Stimulated activated CD8-positive, alpha-beta memory T cell treated with anti-CD3 and anti-CD28 coated beads, Interleukin-15, amount 100 ng/mL, for 4 hours (primary cell): ENCODE results near the gene WWOX.

Experiments used
- DNase-seq, 2 donors: peaks; one replicate each; pipeline ENCODE4 v3.0.0-alpha.2; 2020; ENCODE audit warnings: low read depth in 2 of 2

Gene WWOX

DNA sequence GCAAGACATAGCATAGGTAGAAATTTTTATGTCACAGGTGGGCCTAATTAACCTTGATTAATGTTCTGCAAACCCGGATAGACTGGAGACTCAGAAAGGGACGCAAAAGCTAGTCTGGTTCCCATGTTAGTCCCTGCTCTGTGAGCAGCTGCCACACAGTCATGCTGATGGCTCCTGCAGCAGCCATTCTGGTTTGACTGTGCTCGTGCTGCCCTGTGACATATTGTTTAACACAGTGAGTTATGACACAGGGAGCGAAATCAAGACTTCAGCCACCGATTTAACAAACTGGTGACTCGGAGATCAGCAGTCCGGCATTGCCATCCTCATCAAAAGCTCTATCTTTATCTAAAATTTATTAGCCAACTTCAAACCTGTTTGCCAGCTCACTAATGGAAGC, 169.8 kb downstream of the WWOX start:
- DNase-seq, result no peak

DNA sequence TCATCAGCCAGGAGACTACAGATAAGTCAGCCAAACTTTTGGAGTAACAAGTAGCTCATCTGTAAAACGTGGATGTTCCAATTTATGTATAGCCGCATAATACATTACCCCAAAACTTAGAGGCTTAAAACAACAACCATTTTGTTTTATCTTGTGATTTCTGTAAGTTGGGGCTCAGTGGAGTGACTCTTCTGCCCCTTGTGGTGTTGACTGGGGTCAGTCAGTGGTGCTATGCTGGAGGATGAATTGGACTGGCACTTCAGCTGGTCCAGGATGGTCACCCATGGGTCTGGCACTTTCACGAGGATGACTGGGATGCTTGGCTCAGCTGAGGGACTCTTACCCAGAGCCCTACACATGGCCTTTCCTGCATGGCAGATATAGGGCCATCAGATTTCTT, 172.5 kb downstream of the WWOX start:
- DNase-seq, result no peak

DNA sequence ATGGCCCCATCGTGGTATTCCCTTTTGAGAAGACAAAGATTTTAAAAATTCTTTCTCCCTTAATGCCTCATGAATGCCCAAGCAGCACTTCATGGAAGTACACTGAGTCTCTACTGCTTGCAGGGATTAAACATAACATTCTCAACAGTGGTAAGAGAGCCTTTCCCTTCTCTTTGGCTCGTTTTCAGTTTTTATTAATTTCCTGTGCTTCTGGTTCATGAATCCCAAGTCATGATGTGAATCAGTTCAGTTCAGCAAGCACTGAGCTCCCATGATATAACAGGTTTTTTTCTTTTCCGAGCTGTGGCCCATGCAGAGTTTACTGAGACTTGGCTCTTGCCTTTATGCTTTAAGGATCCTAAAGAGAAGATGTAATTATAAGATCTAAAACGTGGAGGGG, 175.3 kb downstream of the WWOX start:
- DNase-seq, result no peak

GRCh38 chr16:78275420-78275819, 176.0 kb downstream of the WWOX start:
- DNase-seq, result no peak

- no peak for DNase-seq
Measured at GRCh38 chr16:78277321-78278055, 178.0 kb downstream of the WWOX start.

- DNase-seq, result no peak
Measured at GRCh38 chr16:78278056-78278450, 178.6 kb downstream of the WWOX start.

DNA sequence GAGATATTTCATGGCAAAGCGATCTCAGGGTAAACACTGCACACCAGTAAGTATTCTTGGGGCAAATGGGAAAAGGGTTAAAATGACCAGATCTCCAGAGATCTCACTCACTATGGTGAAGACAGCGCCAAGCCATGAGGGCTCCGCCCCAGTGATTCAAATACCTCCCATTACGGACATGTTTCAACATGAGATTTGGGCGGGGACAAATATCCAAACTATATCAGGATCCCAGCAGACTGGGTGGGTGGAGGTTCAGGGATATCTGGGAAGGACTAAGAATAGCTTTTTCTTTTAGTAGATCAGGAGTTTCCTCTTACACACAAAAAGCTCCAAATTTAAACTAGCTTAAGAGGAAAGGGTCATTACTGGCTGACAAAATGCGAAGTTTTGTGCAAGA, 181.7 kb downstream of the WWOX start:
- no peak for DNase-seq

DNA sequence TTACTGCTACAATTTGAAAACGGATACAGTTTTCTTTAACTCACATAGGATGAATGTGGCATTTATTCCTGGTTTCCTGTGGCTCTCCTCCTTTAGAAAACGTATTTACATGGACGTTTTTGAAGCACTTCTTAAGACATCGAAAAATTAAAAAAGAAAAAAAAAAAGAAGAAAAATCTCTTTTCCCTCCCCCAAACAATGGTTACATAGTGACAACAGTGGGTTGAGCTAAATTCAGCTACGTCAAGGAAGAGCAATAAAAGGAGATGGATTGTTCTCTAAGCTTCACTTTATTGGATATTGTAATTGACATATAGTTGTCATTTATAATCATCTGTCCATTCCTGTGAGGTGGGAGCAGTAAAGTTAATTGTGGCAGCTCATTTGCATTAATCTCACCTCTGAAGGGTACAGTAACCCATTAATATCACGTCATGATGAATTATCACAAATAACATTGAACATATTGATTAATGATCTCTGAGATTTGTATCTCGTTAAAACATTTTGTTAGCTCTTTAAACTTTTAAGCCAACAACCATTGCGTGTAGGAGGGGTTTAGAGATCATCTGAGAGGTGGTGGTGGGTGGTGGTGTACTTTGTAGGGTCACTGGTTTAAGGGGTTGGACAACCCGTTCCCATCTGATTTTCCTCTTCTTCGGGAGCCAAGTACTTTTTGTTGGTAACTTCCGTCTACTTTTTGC, 184.2 kb downstream of the WWOX start:
- DNase-seq, result no peak

GRCh38 chr16:78284326-78284725, 184.9 kb downstream of the WWOX start:
- DNase-seq, result no peak

DNA sequence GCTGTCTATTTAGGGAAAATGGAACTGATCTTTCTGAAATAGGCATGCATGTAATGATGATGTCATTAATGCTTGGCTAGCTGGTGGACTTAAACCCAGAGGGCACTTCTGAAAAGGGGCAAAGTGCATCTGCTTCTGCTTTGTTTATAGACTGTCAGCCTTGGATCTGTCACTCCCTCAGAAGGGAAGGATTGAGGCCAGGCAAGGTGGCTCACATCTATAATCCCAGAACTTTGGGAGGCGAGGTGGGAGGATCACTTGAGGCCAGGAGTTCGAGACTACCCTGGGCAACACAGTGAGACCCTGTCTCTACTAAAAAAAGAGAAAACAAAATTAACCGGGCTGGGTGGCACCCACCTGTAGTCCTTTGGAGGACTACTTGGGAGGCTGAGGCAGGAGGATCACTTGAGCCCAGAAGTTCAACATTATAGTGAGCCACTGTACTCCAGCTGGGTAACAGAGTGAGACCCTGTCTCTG, 185.5 kb downstream of the WWOX start:
- no peak for DNase-seq

GRCh38 chr16:78285437-78285922, 186.0 kb downstream of the WWOX start:
- DNase-seq, result no peak

- DNase-seq, result no peak
Measured at GRCh38 chr16:78286065-78286464, 186.6 kb downstream of the WWOX start.

DNA sequence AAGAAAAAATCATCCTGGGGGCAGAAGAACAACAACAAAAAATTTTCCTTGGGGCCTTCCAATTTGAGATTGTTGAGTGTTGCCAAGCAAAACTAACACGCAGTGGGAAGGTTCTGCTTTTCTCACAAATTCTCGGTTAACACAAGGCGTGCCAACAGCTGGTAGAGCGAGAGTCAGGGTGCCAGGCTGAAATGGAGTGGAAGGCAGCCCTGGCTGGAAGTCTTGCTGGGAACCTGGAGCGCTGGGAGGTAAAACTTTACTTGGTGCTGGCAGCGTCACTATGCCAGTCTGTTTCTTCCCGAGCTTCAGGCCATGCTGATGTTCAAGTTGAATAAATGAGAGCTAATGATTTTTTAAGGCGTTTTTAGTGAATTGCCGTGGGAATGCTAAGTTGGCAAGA, 189.4 kb downstream of the WWOX start:
- no peak for DNase-seq

DNA sequence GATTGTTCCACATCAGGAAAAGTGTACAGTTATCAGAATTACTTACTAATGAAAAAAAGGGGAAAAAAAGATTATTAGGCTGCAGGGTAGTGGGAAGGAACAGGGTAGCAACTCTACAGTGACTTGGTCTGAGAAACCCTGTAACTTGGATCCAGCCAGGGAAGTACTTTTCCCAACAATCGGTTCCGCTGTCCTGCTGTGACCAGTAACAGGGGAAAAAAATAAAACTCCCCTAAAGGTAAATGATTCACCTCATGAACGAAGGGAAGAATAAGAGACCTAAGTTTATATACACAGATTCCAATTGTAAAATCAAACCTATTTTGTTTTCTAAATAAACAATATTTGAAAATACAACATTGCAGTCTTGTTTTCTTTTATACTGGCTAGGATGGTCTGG, 189.9 kb downstream of the WWOX start:
- no peak for DNase-seq

- DNase-seq, result no peak
Measured at GRCh38 chr16:78289844-78290277, 190.4 kb downstream of the WWOX start.

DNA sequence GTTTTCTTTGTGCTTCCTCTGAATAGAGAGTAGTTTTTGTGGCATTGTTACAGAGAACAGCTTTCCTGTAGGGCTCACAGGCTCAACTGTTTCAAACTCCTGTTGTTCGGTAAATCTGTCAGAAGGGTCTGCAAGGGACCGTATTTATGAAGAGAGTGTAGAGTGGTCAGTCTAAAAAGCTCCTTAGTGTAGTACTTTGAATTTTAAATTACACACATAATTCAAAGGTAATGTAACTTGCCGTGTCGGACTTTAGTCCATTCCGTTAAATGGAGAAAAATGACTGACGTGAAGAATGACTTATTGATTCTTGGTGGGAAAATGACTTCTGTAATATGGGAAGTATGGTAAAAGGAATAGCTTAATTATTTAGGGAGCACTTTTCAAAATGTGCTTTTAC, 190.9 kb downstream of the WWOX start:
- DNase-seq, result no peak

DNA sequence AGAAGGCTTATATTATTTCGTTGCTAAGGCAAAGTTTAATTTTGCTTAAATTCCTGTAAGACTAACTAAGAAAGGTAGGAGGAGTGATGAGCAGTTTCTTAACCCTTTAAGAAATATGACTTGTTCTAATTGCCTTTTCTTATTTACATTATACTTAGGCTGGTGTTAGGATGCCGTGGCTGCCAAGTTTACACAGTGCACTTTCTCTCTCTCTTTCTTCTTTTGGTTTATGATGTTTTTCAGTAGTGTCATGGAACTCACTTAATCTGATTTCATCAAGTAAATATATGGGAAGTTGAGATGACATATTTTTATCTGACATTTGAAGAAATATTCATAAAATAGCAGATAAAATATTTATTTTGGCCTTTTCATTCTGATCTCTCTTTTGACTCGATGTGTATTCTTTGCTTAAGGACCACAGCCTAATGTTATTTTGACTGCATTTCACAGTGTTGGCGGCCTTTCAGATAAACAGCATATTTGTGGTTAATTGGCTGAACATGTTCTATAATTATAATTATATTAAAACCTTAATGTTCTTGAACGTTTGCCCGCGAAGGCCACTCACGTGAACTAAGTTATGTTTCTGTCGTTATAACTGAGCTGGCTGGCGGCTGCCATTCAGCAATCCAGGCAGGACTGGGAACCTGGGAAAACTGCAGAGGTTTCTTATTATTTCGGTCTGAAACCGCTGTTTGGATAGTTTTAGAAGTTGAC, 191.6 kb downstream of the WWOX start:
- no peak for DNase-seq

- no peak for DNase-seq
Measured at GRCh38 chr16:78291604-78292003, 192.2 kb downstream of the WWOX start.

DNA sequence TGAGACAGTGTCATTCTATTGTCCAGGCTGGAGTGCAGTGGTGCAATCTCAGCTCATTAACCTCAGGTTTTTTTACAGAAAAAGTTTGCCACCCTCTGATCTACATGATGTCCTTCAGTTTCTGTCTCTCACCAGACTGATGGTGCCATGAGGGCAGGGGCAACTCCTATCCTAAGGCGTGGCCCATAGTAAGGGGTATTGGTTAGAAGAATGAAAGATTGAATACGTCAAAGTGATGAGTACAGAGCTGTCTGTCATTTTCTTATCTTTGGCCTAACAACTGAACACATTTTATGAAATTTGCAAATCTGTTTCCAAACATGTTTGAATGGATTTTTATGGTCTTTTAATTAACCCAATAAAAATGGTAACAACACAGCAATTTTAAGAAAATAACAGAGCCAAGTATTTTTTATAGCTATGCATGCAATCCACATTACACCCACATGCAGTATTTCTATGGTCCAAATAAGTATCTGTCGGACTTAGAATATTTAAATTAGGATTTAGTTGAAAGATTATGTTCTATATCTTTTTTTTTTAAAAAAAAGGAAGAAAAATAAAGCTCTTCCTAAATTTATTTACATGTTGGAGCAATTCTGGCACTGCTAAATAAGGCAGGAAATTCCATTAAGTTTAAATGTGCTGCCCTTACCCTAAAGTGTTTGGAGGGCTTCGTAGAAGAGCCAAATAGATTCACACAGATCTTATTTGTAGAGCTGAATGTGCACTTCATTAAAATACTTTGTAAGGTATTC, 192.8 kb downstream of the WWOX start:
- no peak for DNase-seq

DNA sequence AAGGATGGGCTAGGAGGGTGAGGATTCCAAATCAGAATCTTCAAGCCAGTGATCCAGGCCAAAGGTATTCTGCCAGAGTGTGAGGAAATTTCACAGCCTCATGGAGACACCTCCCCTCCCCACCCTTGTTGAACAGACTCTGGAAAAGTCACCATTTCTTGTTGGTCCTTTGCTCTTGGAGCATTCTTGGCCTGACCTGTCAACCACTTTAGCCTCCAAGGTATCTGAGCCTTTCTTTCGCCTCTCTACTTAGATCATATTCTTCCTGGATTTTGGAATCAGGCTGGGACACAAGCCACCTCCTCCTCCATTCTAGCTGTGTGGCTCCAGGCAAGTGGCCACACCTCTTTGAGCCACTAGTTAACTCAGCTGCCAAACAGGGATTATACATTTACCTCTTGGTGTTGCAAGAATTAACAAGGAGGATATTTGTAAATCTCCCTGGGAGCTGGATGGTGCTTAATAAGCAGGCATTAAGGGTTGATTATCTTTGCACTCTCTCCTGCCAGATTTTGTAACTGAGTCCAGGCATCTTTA, 193.5 kb downstream of the WWOX start:
- DNase-seq, result no peak

DNA sequence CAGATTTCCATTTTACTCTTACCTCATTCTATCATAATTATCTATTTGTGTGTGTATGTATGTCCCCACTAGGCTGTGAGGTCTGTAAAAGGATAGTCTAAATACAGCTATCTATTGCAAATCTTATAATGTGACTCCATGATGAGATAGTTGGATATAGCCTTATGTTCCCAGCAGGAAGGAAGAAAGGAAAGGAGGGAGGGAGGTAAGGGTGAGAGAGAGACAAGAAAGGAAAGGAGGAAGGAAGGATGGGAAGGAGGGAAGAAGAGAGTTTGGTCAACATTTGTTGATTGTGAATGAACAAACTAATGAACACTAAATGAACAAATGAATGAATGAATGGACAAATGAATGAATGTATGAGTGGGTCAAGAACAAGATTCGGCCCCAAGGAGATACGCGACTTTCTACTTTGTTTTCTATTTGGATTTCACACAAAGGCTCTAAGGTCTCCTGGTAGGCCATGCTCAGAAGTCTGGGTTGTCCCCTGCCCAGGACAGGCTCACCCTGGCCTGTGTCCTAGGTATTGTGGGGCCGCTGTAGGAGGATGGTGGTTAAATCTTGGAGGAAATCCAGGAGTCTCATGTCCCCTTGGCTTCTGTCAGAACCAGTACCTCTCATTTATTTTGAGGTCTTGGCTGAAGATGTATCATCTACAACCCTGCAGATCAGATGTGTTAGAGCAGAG, 195.2 kb downstream of the WWOX start:
- no peak for DNase-seq
